Osteoblast (primary cell): ENCODE measurements around the gene TMEM134. TPM values are rescaled to one million over a fixed set of nuclear protein-coding genes. Genes with fewer than 3 reads are reported as not detected.

ENCODE experiments used
- DNase-seq: peaks from one replicate; pipeline ENCODE4 v3.0.0; 2011; ENCODE audit warnings: low spot score, mixed read lengths; ENCODE audit not compliant: insufficient read length; ENCODE audit errors: missing footprints
- H2AFZ ChIP-seq: 2 replicates; pipeline ENCODE4 v1.6.0; 2011; ENCODE audit warnings: mild to moderate bottlenecking, low read length
- H3K27ac ChIP-seq: 2 replicates; pipeline ENCODE4 v1.5.1; 2011; ENCODE audit warnings: mild to moderate bottlenecking, low read depth, low read length, moderate library complexity
- H3K27me3 ChIP-seq: 2 replicates; pipeline ENCODE4 v1.6.0; 2012; ENCODE audit warnings: mild to moderate bottlenecking, control low read depth, inconsistent platforms, low read length, moderate library complexity; ENCODE audit not compliant: insufficient read depth
- H3K36me3 ChIP-seq: 2 replicates; pipeline ENCODE4 v1.5.1; 2011; ENCODE audit warnings: mild to moderate bottlenecking, low read length, control low read depth, moderate library complexity; ENCODE audit not compliant: insufficient read depth
- H3K4me1 ChIP-seq: 2 replicates; pipeline ENCODE4 v1.5.1; 2011; ENCODE audit warnings: mild to moderate bottlenecking, low read length, control low read depth, moderate library complexity; ENCODE audit not compliant: insufficient read depth
- H3K4me2 ChIP-seq: 2 replicates; pipeline ENCODE4 v1.6.0; 2011; ENCODE audit warnings: mild to moderate bottlenecking, low read length; ENCODE audit not compliant: insufficient read depth
- H3K4me3 ChIP-seq: fragments of 200-600 bp; sonication (generic); 3 replicates; pipeline ENCODE4 v1.5.1; 2012; ENCODE audit warnings: mild to moderate bottlenecking, low read length, inconsistent platforms; ENCODE audit not compliant: insufficient read depth
- H3K79me2 ChIP-seq: 2 replicates; pipeline ENCODE4 v1.6.0; 2012; ENCODE audit warnings: mild to moderate bottlenecking, low read length, control low read depth, inconsistent platforms; ENCODE audit not compliant: insufficient read depth
- H3K9me3 ChIP-seq: 2 replicates; pipeline ENCODE4 v1.5.1; 2011; ENCODE audit warnings: low read depth, low read length, control low read depth
- H4K20me1 ChIP-seq: 2 replicates; pipeline ENCODE4 v1.6.0; 2012; ENCODE audit warnings: mild to moderate bottlenecking, low read length, control low read depth; ENCODE audit not compliant: insufficient read depth
- total RNA-seq: library from RNA; depleted of rRNA; stranded (reverse); fragments of >200 nt; gene quantifications from 2 replicates; pipeline ENCODE4 v1.2.3, GENCODE V29; 2012
- TF ChIP-seq, protein P1 (sequence below): IDR thresholded peaks from 2 replicates; pipeline ENCODE4 v1.5.1; 2011; ENCODE audit warnings: mild to moderate bottlenecking, low read depth, low read length, moderate library complexity; ENCODE audit errors: extremely low read depth

Gene TMEM134
- total RNA-seq, 1 donor, result 29.3 TPM

DNA sequence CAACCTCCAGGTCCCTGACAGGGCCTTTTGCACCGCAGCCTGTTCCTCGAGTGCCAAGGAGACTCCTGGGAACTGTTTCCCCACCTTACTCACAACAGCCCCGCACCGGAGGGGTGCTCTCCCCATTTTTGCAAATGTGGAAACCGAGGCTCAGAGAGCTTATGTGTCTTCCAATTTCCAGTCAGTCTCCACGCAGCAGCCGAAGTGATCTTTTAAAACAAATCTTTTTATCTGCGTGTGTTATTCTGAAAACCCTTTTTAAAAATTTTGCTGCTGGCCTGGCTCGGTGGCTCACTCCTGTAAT is 409 bp upstream of the TMEM134 start:
- peaks cover 10% of the 10 kb centered on the region for H3K79me2 ChIP-seq
- no peaks in the 10 kb centered on the region for H3K9me3 ChIP-seq
- TF ChIP-seq, protein P1, sequence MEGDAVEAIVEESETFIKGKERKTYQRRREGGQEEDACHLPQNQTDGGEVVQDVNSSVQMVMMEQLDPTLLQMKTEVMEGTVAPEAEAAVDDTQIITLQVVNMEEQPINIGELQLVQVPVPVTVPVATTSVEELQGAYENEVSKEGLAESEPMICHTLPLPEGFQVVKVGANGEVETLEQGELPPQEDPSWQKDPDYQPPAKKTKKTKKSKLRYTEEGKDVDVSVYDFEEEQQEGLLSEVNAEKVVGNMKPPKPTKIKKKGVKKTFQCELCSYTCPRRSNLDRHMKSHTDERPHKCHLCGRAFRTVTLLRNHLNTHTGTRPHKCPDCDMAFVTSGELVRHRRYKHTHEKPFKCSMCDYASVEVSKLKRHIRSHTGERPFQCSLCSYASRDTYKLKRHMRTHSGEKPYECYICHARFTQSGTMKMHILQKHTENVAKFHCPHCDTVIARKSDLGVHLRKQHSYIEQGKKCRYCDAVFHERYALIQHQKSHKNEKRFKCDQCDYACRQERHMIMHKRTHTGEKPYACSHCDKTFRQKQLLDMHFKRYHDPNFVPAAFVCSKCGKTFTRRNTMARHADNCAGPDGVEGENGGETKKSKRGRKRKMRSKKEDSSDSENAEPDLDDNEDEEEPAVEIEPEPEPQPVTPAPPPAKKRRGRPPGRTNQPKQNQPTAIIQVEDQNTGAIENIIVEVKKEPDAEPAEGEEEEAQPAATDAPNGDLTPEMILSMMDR, result no peak
- H3K4me1 ChIP-seq, result peaks cover 17% of the 10 kb centered on the region
- no peaks in the 10 kb centered on the region for H3K27me3 ChIP-seq
- no peak for DNase-seq
- peak overlapping the region; percentile 84 for H3K27ac ChIP-seq
- H4K20me1 ChIP-seq, result no peaks in the 10 kb centered on the region
- H2AFZ ChIP-seq, result peak overlapping the region; percentile 99
- H3K4me3 ChIP-seq, result peak overlapping the region; percentile 86
- H3K4me2 ChIP-seq, result peak overlapping the region; percentile 96
- no peaks in the 10 kb centered on the region for H3K36me3 ChIP-seq

DNA sequence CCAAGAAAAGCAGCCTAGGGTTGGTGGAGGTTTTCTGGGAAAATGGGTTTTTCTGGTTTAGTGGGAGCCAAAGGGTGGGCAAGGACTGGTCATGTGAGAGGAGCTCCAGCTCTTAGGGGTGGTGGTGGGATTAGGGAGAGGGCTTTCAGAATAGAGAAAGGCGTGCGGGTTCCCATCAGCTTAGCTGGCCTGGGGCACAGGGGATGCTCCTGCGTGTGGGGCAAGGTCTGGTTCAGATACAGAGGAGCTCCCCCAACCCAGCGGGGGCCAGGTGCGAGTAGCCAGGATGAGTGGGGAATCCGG is 644 bp downstream of the TMEM134 start:
- peak overlapping the region; percentile 65 for H3K27ac ChIP-seq
- peaks cover 25% of the 10 kb centered on the region for H3K4me1 ChIP-seq
- H3K4me3 ChIP-seq, result peak overlapping the region; percentile 86
- TF ChIP-seq, protein P1, result no peak
- H3K4me2 ChIP-seq, result peak overlapping the region; percentile 96
- no peak for DNase-seq
- no peaks in the 10 kb centered on the region for H4K20me1 ChIP-seq
- peak overlapping the region; percentile 74 for H2AFZ ChIP-seq
- H3K36me3 ChIP-seq, result no peaks in the 10 kb centered on the region
- H3K27me3 ChIP-seq, result no peaks in the 10 kb centered on the region
- peaks cover 10% of the 10 kb centered on the region for H3K79me2 ChIP-seq
- H3K9me3 ChIP-seq, result no peaks in the 10 kb centered on the region

DNA sequence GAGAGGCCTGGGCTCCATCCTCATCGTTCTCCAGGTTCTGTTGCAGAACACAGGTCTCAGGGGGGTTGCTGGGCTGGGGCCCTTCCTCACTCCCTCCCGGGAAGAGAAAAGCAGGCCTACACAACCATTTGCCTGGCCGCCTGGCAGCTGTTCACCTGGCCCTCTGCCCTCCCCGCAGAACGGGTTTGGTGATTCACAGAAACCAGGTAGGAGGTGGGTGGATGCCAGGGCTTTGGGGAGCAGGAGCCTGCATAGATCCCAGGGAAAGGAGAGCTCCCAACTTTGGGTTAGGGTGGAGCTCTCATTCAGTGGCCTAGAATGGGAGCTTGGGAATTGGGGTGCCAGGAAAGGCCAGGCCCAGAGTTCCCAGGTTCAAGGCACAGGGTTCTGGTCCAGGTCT is 995 bp downstream of the TMEM134 start:
- H3K4me2 ChIP-seq, result peak overlapping the region; percentile 96
- H2AFZ ChIP-seq, result peak overlapping the region; percentile 74
- peak; percentile 87 for DNase-seq
- H3K27ac ChIP-seq, result peak overlapping the region; percentile 65
- H3K36me3 ChIP-seq, result no peaks in the 10 kb centered on the region
- peak overlapping the region; percentile 86 for H3K4me3 ChIP-seq
- H3K79me2 ChIP-seq, result peaks cover 10% of the 10 kb centered on the region
- H4K20me1 ChIP-seq, result no peaks in the 10 kb centered on the region
- no peaks in the 10 kb centered on the region for H3K9me3 ChIP-seq
- H3K27me3 ChIP-seq, result no peaks in the 10 kb centered on the region
- peaks cover 25% of the 10 kb centered on the region for H3K4me1 ChIP-seq
- TF ChIP-seq, protein P1, result no peak

DNA sequence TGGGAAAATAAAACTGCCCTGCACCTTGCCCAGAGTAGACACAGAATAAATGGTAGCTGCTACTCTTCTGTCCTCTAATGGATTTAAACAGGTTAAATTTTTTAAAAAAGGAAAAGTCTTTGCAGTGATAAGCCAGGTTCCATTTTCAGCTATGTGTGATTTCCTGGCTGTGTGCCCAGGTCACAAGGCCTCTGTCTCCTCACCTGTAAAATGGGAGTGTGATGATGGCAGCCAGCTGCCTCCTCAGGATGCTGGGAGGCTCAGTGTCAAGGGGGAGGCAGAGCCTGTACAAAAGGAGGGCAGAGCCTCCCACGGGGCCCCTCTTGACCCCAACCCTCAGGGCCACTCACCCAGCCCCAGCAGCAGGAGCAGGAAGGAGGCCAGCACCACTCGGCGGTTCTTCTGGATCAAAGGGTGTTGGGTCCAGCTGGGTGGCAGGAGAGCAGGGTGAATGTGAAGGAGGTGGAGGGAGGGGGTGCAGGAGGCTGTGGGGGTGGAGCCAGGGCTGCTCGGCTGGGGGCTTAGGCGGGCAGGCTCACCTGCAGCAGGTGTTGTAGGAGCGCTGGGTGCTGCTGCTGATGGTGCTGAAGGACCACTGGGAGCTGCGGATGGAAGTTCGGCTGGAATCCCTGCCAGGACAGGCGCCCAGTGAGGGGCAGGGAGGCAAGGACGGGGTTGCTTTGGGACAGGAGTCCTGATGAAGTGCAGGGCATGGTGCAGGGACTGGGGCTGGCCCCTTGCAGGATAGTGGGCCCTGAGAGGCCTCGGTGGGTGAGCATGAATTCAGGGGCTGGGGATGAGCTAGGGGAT is 1.9 kb downstream of the TMEM134 start:
- H3K79me2 ChIP-seq, result peaks cover 10% of the 10 kb centered on the region
- H3K27ac ChIP-seq, result no peak overlapping the region
- no peak overlapping the region for H3K4me3 ChIP-seq
- no peak overlapping the region for H3K4me2 ChIP-seq
- no peaks in the 10 kb centered on the region for H3K27me3 ChIP-seq
- H2AFZ ChIP-seq, result no peak overlapping the region
- no peaks in the 10 kb centered on the region for H3K9me3 ChIP-seq
- no peaks in the 10 kb centered on the region for H3K36me3 ChIP-seq
- peak; percentile 80 for DNase-seq
- no peaks in the 10 kb centered on the region for H4K20me1 ChIP-seq
- TF ChIP-seq, protein P1, result no peak
- peaks cover 25% of the 10 kb centered on the region for H3K4me1 ChIP-seq
